ENCODE results near the gene TUSC1. TPM values are rescaled to one million over a fixed set of nuclear protein-coding genes. Genes with fewer than 3 reads are reported as not detected.
"Not testable (repeated sequence)": the region's sequence is repeated elsewhere in the genome, so short reads cannot be mapped to it uniquely, and the experiment has no call there.

TUSC1 gene
- total and polyA plus RNA-seq, 4 donors = 9.2 to 15.7 (median 11.7) TPM

DNA sequence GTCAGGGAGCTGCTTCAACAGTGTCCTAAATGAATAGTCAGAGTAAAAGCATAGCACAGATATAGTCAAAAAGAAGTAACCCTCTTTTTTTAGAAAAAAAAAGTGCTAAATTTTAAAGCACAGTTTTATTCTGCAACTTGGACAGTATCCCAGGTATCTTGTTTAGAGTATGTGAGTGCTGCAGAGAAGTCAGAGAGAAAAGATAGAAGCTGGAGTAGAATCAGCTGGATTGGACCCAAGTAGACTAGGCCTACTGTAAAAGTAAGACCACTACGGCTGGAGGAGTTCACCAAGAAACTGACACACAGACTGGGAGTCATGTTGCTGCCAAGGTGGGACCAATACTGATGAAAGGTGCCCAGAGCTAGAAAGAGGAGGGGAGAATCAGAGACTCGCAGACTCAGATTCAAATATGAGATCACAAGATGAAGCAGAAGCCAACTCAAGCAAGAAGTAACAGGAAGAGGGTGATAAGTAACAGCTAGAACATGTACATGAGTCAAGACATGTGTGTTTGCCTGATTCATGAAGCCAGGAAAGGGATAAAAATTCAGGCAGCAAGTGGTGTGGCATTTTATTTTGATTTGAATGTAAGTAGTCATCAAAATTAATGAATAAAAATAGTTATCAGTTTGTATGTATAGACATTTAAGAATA lies 25.6 kb upstream of the TUSC1 start:
- H3K27ac ChIP-seq (ENCODE audit: low read depth in 1 of 2, low read length in 1 of 2) = no peak overlapping the region
- ATAC-seq (ENCODE audit: insufficient read depth, low FRiP score) (no peak), DNase-seq (peak in 2 of 3 donors; percentile 64 to 88)
- H3K9me3 ChIP-seq (ENCODE audit: control insufficient read depth in 4 of 4, insufficient read depth in 3 of 4, low read length in 3 of 4) = no peaks in the 10 kb centered on the region
- TF ChIP-seq CTCF (IDR thresholded peaks at IDR 0.05; ENCODE audit: control extremely low read depth, extremely low read depth) = no peak
- no peaks in the 10 kb centered on the region for H3K36me3 ChIP-seq (ENCODE audit: control insufficient read depth in 4 of 4, insufficient read depth in 4 of 4, low read length in 4 of 4)
- 74 to 79% methylated on average over 2 of the region's 2 CpGs for WGBS, 2 donors
- H3K9ac ChIP-seq (ENCODE audit: insufficient read depth in 1 of 2, low read length in 2 of 2) = no peak overlapping the region
- no peak overlapping the region for H3K4me3 ChIP-seq
- no peaks in the 10 kb centered on the region for H3K27me3 ChIP-seq (ENCODE audit: control insufficient read depth in 3 of 3, insufficient read depth in 3 of 3, low read length in 2 of 3)
- H3K4me1 ChIP-seq (ENCODE audit: control insufficient read depth in 5 of 5, insufficient read depth in 5 of 5, low read length in 5 of 5) = peaks cover 0 to 6% (median 0%) of the 10 kb centered on the region in 5 donors

- Histone ChIP-seq H3K36me3 (ENCODE audit: control insufficient read depth in 4 of 4, insufficient read depth in 4 of 4, low read length in 4 of 4) (no peaks in the 10 kb centered on the region), H3K27me3 (ENCODE audit: control insufficient read depth in 3 of 3, insufficient read depth in 3 of 3, low read length in 2 of 3) (no peaks in the 10 kb centered on the region), H3K4me1 (ENCODE audit: control insufficient read depth in 5 of 5, insufficient read depth in 5 of 5, low read length in 5 of 5) (peaks cover 0 to 6% (median 0%) of the 10 kb centered on the region in 5 donors), H3K27ac (ENCODE audit: low read depth in 1 of 2, low read length in 1 of 2) (no peak overlapping the region), H3K4me3 (no peak overlapping the region), H3K9me3 (ENCODE audit: control insufficient read depth in 4 of 4, insufficient read depth in 3 of 4, low read length in 3 of 4) (no peaks in the 10 kb centered on the region), H3K9ac (ENCODE audit: insufficient read depth in 1 of 2, low read length in 2 of 2) (no peak overlapping the region)
- ATAC-seq (ENCODE audit: insufficient read depth, low FRiP score) = no peak
- DNase-seq = no peak
- no peak for TF ChIP-seq CTCF (IDR thresholded peaks at IDR 0.05; ENCODE audit: control extremely low read depth, extremely low read depth)
- 88 to 89% methylated on average over 3 of the region's 3 CpGs for WGBS, 2 donors
Observed at GRCh38 chr9:25702536-25702935, 24.3 kb upstream of the TUSC1 start.

DNA sequence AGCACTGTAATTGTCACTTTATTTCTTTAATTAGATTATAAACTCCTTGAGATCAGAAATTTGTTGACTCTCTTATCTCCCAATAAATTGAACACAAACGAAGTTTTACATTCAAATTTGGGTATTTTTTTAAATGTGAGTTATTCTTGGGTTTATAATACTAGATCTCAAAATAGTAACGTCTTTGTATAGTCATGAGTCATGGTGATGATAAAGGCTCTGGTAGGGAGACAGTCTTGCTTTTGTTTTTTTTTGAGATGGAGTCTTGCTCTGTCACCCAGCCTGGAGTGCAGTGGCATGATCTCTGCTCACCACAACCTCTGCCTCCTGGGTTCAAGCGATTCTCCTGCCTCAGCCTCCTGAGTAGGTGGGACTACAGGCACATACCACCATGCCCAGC lies 22.7 kb upstream of the TUSC1 start:
- not testable (repeated sequence) for H3K27ac ChIP-seq (ENCODE audit: low read depth in 1 of 2, low read length in 1 of 2); H3K4me1 ChIP-seq (ENCODE audit: control insufficient read depth in 5 of 5, insufficient read depth in 5 of 5, low read length in 5 of 5); H3K36me3 ChIP-seq (ENCODE audit: control insufficient read depth in 4 of 4, insufficient read depth in 4 of 4, low read length in 4 of 4); H3K4me3 ChIP-seq; H3K27me3 ChIP-seq (ENCODE audit: control insufficient read depth in 3 of 3, insufficient read depth in 3 of 3, low read length in 2 of 3); DNase-seq; H3K9ac ChIP-seq (ENCODE audit: insufficient read depth in 1 of 2, low read length in 2 of 2); ATAC-seq (ENCODE audit: insufficient read depth, low FRiP score); H3K9me3 ChIP-seq (ENCODE audit: control insufficient read depth in 4 of 4, insufficient read depth in 3 of 4, low read length in 3 of 4)
- WGBS, 2 donors = 64 to 74% methylated on average over 3 of the region's 3 CpGs

DNA sequence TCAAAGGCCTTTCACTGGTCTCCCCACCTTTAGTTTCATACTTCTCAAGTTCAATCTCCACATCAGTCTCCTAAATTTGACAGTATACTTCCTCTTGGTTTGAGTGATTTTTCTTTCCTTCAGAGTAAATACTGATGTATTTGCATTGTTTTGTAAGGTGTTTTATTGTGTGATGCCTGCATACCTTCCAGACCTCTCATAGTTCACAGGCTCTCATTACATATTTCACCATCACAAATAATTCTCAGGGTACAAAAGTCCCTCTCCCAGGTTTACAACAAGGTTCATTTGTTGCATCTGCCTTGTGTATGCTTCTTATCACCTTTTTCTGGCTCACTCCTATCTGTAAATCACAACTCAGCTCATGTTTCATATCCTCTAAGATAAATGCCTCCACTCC lies 22.2 kb upstream of the TUSC1 start:
- DNase-seq (no peak), ATAC-seq (ENCODE audit: insufficient read depth, low FRiP score) (no peak)
- no peak for TF ChIP-seq CTCF (IDR thresholded peaks at IDR 0.05; ENCODE audit: control extremely low read depth, extremely low read depth)
- H3K4me1 ChIP-seq (ENCODE audit: control insufficient read depth in 5 of 5, insufficient read depth in 5 of 5, low read length in 5 of 5) = peaks cover 0 to 6% (median 0%) of the 10 kb centered on the region in 5 donors
- H3K9me3 ChIP-seq (ENCODE audit: control insufficient read depth in 4 of 4, insufficient read depth in 3 of 4, low read length in 3 of 4) = no peaks in the 10 kb centered on the region
- no peak overlapping the region for H3K9ac ChIP-seq (ENCODE audit: insufficient read depth in 1 of 2, low read length in 2 of 2)
- H3K36me3 ChIP-seq (ENCODE audit: control insufficient read depth in 4 of 4, insufficient read depth in 4 of 4, low read length in 4 of 4) = no peaks in the 10 kb centered on the region
- no peaks in the 10 kb centered on the region for H3K27me3 ChIP-seq (ENCODE audit: control insufficient read depth in 3 of 3, insufficient read depth in 3 of 3, low read length in 2 of 3)
- H3K27ac ChIP-seq (ENCODE audit: low read depth in 1 of 2, low read length in 1 of 2) = no peak overlapping the region
- no peak overlapping the region for H3K4me3 ChIP-seq

All from lung (tissue), 12 donors.